GM18520 (cell line): Measurements from ENCODE around the gene DEPDC7.
"Not testable (repeated sequence)": the region's sequence is repeated elsewhere in the genome, so short reads cannot be mapped to it uniquely, and the experiment has no call there.

Source experiments
- ATAC-seq: cut with Tn5 transposase; IDR thresholded peaks from one replicate; pipeline ENCODE4 v1.9.1; 2021; ENCODE audit not compliant: unreplicated experiment

The DEPDC7 gene

DNA sequence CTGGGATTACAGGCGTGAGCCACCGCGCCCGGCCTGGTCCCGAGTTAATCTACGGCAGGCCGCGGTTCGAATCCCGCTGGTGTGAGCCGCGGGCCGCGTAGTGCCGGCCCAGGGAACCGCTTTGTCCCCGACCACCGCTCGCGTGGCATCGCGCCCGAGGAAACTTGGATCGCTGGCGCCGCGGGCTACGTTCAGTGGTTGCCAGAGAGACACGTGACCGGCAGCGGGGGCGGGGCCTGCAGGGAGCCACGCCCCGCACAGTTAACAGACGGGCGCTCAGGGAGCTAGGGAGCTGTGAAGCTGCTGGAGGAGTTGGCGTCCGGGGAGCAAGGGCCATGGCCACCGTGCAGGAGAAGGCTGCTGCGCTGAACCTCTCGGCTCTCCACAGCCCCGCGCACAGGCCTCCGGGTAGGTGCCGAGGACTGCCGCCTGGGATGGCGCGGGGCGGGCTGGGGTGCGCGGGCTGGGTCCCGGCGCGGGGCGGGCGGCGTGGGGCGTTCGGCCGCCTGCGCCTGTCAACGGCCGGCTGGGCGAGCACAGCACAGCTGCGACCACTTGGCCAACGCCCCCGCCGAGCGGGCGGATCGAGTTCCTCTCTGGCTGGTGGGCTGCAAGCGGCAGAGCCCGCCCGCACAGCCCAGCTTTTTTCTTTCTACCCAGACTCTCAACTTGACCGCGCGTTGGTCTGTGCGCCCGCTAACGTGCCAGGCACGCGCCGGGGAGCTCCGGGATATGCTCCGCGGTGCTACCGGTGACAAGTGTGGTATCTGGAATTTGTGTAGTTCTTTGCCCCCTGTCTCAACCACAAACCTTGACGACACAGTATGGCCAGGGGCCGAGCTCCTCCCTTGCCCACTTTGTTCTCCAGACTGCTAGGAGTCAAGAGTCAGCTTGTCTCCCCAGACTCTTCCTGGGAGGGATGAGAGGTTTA is at the start of gene DEPDC7:
TSS of gene DEPDC7 (plus strand) at position 258 of the 931 bp plus-strand sequence. CDS start at position 336, 78 bp downstream.
- peak; percentile 39 for ATAC-seq

DNA sequence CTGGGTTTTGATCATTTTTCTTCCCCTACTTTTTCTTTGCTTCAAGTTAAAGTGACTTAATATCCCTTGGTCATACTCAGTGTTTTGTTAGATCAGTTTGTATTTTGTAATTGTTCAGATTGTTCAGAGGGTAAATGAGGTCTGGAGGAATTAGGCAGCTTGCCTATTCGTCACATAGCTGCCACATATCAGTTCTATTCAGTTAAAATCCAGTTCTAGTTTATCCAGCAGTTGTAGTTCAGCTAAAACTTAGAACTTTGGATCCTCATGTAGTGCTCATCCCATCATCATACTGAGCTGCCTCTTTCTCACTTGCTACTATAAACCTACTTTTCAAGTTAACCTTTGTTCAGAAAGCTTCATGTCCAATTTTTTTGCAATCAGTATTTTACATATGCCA is 47.1 kb upstream of the DEPDC7 start:
- ATAC-seq, result no peak

DNA sequence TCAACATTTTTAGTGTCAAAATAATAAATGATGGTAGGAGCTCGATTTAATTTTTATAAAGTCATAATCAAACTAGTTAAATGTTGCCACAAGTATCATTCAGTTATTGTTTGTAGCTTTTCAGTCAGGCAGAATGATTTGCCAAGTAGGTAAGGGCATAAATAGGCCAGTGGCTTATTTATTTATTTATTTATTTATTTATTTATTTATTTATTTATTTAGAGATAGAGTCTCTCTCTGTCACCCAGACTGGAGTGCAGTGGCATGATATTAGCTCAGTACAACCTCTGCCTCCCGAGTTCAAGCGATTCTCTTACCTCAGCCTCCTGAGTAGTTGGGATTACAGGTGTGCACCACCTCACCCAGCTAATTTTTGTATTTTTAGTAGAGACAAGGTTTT is 43.4 kb upstream of the DEPDC7 start:
- not testable (repeated sequence) for ATAC-seq

DNA sequence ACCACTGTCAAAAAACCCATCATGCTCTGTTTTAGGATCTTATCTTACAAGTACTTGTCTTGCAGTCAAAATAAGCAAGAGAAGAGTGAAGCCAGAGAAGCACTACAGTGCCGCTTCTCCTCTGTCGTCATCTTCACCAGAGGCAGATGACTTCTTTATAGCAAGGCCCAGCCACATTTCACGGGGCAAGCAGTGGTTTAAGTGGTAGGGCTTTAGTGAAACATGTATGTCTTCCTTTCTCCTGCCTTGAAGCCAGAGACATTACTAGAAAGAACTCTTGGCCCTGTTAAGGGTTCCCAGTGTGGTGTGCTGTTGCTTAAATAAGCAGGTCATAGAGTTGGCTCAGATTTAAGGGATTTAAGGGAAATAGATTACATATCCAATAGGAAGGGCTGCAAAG is 42.9 kb upstream of the DEPDC7 start:
- ATAC-seq, result no peak

DNA sequence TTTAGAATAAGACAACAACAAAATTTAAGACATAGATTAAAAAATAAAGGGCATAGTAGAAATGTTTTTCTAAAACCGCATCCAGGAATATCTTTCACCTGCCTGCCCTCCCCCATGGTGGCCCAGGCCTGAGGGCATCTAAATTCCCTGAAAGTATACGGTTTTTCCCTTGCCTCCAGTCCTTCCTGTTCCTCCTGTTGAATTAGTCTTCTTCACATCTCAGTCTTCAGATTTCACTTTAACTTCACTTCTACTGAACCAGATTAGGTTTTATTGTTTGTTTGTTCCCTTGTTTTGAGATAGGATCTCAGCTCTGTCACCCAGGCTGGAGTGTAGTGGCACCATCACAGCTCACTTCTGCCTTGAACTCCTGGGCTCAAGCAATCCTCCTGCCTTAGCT is 33.1 kb upstream of the DEPDC7 start:
- no peak for ATAC-seq

DNA sequence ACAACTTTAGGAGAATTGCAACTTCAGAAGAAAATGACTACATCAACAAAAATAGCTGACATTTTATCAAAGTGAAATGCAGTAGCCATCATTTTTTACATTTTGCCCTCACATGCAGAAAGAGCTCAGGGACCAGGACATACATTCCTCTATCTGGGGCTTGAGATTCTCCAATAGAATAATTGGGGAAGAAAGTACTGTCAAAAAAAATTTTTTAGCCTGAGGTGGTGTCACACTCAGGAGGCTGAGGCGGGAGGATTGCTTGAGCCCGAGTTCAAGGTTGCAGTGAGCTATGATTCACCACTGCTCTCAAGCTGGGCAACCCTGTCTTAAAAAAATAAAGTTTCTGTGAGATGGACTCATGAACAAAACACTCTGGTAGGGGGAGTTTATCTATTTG is 32.2 kb upstream of the DEPDC7 start:
- ATAC-seq, result no peak

DNA sequence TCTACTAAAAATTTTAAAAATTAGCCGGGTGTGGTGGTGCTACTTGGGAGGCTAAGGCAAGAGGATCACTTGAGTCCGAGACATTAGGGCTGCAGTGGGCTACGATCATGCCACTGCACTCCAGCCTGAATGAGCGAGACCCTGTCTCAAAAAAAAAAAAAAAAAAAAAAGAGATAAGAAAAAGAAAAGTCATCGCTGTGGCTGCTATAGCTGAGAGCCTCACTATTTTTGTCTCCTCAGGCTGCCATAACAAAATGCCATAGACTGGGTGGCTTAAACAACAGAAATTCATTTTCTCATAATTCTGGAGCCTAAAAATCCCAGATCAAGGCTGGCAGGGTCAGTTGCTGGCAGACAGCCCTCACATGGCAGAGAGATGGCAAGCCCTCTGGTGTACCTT is 30.1 kb upstream of the DEPDC7 start:
- no peak for ATAC-seq

DNA sequence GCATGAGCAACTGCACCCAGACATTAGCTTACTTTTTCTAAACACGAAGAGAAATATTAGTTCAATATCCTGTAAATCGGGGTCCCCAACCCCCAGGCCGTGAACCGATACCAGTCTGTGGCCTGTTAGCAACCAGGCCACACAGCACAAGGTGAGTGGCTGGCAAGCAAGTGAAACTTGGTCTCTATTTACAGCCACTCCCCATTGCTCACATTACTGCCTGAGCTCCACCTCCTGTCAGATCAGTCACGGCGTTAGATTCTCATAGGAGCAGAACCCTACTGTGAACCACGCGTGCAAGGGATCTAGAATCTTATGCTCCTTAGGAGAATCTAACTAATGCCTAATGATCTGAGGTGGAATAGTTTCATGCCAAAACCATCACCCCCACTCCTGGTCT is 27.8 kb upstream of the DEPDC7 start:
- ATAC-seq, result no peak

DNA sequence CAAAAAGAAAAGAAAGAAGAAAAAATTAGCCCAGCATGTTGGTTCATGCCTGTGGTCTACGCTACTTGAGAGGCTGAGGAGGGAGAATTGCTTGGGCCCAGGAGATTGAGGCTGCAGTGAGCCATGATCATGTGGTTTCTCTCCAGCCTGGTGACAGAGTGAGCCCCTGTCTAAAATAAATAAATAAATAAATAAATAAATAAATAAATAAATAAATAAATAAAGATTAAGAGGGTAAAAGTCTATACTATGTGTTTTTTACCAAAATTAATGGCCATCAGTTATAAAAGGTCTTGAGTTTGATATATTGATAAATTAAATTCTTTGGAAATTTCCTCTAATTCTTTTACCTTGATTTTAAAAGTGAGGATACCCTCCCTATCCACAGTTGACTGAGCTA is 25.2 kb upstream of the DEPDC7 start:
- no peak for ATAC-seq

DNA sequence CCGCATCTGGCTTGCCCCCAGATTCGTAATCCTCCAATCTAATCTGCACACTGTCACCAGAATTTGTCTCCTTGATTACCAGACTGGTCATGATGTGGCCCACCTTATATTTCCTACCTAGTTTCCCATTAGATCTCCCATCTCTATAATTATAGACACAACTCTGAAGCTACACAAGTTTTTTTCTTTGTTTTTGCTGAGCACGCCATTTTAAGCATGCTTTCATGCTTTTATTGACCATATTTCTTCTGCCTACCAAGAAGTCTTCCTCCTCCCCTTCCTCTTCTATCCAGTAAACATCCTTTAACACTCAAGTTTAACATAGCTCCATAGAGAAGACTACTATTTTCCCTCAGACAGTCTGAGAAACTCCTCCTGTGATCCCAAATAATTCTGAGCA is 24.3 kb upstream of the DEPDC7 start:
- ATAC-seq, result no peak

DNA sequence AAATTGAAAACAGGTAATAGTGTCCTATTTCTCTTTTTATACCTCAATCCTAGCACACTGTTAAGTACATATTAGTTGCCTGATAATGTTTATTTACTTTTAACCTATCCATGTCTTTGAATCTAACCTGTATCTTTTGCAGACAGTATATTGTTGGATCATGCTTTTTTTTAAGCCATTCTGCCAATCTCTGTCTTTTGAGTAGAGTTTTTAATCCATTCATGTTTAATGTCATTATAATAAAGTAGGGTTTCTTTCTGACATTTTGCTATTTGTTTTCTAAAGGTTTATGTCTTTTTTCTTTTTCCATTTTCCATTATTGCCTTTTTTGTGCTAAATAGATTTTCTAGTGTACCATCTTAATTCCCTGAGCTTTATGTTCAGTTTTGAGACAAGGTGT is 23.8 kb upstream of the DEPDC7 start:
- ATAC-seq, result no peak

DNA sequence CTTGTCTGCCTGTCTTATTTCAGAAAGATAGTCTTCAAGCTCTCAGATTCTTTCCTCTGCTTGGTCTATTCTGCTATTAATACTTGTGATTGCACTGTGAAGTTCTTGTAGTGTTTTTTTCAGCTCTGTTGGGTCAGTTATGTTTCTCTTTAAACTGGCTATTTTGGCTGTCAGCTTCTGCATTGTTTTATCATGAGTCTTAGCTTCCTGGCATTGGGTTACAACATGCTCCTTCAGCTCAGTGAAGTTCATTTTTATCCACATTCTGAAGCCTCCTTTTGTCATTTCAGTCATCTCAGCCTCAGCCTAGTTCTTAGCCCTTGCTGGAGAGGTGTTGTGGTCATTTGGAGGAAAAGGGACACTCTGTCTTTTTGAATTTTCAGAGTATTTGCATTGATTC is 15.5 kb upstream of the DEPDC7 start:
- no peak for ATAC-seq

DNA sequence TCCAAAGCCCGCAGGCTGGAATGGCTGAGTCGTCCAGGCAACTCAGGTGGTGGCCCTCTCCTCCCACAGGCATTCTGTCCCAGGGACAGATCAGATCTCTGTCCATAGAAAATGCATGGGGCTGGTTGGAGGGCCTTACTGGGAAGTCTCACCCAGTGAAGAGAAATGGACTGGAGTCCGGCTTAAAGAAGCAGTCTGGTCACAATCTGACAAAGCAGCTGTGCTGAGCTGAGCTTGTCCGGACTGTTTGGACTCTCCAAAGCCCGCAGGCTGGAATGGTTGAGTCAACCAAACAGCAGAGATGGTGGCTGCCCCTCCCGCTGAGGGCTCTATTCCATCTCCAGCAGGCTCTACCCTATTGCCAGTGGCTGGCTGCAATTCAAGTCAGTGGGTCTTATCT is 14.4 kb upstream of the DEPDC7 start:
- ATAC-seq, result no peak

DNA sequence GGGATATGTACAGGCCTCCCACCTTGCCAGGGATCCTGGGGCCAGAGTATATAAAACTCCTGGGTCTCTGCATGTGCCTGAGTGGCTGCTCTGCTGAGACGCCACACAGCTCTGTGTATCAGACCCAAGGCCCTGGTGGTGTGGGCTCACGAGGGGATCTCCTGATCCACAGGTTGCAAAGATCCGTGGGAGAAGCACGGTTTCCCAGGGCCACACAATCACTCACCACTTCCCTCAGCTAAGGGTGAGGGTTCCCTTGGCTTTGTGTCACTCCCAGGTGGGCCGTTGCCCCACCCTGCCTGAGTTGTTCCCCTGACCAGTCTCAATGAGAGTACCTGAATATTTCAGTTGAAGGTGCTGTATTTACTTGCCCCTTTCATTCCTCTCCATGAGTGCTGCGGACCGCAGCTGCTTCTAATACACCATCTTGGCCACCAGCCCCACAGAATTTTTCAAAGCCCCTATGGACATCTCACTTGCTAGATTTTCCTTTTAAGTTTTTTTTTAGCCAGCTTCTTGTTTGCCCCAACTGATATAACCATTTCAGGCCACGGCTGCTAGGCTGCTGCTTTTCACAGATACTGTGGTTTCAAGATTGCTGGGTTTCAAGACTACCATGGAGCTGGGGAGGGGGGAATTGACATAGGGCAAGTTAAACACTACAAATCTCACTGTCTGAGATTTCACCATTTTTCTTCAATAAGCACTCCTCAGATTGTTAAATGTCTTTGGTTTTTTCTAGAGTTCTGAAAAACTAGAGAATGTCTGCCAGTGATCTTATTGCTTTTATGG is 13.7 kb upstream of the DEPDC7 start:
- no peak for ATAC-seq

DNA sequence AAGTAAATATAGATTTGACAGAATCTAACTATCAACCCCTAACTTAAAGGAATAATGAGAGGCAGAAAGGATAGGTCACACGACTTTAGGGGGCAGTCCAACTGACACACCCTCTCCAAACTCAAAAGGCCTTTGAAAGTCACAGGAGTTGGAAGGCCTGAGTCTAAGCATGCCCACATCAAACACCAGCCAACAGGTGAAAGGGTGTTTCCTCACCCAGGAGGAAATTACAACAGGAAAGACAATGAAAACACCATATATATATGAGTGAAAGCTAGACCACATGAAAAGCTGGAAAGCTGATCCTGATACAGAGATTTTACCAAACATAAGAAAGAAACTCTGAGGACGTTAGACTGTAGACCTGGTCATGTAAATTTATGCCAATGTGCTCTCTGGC is 10.5 kb upstream of the DEPDC7 start:
- ATAC-seq, result no peak

DNA sequence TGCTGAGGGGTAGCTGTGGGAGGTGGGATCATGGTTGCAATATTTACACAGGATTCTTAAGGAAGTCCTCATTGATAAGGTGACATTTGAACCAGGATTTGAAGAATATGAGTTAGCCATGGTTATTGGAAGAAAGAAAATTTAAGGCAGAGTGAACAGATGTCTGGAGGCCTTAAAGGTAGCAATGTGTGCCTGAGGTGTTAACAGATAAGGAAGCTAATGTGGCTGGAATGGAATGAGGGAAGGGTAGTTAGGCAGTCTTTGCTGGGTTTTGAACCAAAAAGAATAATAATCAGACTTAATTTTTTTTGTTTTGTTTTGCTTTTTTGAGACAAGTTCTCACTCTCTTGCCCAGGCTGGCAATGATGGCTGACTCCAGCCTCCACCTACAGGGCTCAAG is 9.7 kb upstream of the DEPDC7 start:
- no peak for ATAC-seq

DNA sequence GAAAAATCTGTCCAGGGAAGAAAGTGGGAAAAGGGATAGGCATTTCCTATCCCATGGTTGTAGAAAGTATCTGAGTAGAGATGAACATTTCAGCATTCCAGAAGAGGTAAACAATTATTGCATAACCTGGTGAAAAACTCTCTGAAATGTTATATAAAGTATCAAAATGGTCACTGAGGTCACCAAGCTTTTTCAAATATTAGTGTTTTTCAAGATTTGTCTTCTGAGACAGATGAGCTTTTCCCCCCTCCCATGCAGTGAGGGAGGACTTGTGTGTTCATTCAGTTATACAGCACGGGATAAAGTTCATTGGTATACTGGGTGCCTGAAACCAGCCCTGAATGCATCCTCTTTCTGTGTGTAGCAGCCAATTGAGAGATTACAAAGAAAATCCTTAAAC is 1.9 kb upstream of the DEPDC7 start:
- no peak for ATAC-seq

DNA sequence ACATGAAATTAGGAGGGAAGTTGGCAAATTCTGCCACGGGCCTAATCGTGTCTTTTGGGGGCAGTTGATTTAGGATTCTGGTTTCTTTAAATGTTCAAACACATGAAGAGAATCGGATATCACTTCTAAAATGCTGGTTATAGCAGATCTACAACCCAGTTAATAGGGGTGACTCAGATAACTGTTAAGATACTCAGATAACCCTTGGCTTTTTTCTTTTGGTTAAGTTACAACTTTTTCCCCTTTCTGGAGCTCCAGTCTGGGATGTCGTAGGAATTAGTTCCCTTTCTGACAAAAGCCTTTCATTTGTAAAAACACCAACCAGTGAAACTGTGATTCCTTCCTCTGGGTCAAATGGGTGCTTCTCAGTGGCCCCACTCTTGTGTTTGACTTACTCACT is 976 bp downstream of the DEPDC7 start:
- ATAC-seq, result no peak

DNA sequence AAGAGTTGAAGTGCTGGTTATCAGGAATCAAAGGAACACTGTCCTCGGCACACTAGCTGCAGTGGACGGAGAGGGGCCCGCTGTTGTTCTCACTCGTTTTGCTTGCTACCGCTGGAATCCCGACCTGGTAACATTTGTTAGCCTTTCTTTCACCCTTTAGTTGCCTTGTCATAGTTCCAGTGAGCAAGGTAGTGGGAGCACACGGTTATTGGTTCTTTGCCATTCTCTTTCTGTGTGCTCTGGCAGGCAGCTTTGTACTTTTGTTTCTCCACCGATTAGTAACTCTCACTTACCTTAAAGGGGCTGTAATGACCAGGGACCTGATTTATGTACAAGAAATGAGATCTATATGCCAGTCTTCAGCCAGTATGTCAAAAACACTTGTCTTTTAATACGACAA is 1.8 kb downstream of the DEPDC7 start:
- no peak for ATAC-seq

DNA sequence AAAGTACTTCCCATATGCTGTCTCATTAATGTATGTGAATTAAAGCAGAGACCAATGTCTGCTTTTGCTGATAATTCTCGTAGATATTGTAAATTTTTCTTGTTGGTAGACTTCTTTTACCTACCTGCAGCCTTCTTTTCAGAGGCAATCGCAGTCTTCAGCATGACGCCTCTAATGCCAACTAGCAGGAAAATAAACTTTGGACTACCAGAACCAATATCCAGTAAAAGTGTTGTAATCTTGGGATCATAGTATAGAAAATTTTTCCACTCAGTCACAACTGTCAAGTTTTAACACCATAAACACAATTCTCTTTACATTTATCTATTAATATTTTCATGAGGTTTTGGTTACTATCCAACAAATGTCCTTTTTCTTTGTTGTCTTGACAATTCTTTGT is 2.3 kb downstream of the DEPDC7 start:
- no peak for ATAC-seq

DNA sequence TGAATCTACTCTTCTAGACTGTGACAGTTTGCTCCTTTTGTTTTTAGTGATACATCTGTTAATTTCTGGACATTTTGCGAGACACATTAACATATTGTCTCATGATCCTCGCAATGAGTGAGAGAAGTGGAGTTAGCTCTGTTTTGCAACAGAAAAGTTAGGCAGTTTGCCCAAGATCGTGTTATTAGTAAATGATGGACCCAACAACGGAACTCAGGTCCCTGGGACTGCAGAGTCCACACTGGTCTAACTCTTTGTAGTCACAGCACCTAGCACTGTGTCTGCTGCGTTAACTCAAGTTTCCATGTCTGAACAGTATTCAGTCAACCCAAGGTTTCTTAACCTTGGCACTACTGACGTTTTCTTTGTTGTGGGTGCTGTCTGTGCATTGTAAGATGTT is 3.2 kb downstream of the DEPDC7 start:
- no peak for ATAC-seq

DNA sequence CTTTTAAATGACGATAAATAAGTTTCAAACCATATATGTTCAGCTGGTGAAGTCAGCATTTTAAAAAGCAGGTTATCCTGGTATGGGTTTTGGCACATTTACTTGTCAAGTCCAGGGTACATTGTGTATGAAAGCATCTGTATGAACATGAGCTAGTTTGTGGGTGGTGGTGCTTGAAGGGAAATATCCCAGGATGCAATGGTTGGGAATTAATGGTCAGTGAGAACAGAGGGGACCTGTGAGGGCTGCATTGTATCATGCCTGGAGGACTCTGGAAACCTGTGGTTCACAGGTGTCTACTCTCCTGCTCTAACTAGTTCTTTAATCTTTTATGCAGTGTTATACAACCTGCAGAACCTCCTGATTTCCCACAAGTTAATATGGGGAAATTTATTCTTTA is 5.8 kb downstream of the DEPDC7 start:
- ATAC-seq, result no peak
